Hematopoietic multipotent progenitor cell treated with erythropoietin and hydrocortisone succinate and interleukin-3 and kit ligand, for 15 days (in vitro differentiated cells): ENCODE measurements around the gene KARS1.

Experiments used
- DNase-seq: peaks from one replicate; pipeline ENCODE4 v3.0.0-alpha.2; 2015; ENCODE audit warnings: low spot score

Gene KARS1

DNA sequence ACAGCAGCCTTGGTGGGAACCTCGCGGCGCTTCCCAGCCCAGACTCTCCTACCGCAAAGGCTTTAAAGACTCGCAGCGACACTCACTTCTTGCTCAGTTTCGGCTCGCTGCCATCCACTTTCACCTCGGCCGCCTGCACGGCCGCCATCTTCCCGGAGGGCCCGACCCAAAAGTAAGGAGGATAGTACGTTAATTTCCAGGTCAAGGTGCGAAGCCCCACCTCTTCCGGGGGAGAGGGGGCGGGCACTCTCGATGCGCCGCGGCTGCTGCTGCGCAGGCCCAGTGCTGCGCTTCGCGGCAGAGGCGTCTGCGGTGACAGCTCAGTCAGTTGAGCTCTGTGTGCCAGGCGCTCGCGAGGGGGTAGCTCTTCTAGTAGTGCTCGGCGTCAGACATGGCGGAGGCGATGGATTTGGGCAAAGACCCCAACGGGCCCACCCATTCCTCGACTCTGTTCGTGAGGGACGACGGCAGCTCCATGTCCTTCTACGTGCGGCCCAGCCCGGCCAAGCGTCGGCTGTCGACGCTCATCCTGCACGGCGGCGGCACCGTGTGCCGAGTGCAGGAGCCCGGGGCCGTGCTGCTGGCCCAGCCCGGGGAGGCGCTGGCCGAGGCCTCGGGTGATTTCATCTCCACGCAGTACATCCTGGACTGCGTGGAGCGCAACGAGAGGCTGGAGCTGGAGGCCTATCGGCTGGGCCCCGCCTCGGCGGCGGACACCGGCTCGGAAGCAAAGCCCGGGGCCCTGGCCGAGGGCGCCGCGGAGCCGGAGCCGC lies at the start of gene KARS1, which contains the start of gene TERF2IP:
KARS1 (minus strand) TSS at position 174 of the 773 bp plus-strand sequence; CDS start at position 148, 26 bp downstream.
TERF2IP (plus strand) TSS at position 282 of the 773 bp plus-strand sequence; CDS start at position 392, 110 bp downstream.
- DNase-seq = peak; percentile 95

- peak; percentile 49 for DNase-seq
Observed at GRCh38 chr16:75695708-75696107, 48.2 kb upstream of the KARS1 start.

DNA sequence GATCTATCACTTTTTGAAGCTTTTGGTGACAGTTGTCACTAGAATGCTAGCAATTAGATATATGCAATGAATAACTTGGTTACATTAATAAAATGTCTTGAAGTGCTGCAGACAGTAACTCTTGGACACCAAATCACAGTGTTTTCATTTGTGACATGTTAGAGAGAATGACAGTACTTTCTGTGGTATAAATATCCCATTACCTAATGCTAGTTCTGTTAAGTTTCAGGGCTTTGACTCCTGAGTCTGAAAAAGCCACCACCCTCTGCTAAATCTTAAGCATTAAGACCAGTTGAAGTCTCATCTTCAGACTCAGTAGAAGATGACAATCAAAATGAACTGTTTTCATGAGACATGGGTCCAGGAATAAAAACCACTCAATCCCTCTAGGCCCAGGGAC lies 39.9 kb upstream of the KARS1 start:
- DNase-seq = no peak

DNA sequence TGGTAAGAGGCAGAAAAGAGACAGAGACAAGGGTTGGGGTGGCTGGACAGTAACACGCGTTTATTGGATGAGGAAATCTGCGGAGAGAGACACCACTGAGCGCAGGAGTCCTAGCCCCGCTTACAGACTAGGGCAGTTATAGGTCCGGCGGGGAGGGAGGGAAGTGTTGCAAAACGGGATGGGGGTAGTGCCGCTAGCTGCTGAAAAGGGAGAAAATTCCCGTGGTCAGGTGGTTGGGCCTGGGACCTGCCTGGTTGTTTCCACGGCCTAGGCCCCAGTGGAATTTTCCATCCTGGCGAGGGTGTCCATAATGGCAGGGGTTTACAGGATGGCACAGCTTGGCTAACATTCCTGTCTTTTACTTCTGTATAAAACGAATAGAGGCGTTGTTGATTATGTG lies 34.8 kb upstream of the KARS1 start:
- DNase-seq = no peak

DNA sequence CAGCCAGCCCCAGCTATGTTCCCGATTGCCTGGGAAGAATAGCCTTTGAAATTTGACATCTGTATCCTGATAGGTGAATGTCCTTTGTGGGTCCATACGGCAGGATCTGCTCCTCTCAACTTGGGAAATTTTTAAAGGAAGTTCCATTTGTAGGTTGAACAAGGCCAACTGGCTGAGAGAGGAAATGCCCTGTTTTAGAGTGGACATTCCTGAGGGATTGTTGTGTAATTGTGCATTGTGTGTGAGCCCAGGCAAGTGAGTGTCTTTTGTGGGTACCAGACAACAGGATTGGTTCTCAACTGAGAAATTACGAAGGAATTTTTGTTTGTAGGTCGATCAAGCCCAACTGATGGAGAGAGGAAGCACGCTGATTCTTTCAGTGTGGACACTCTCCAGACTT lies 31.9 kb upstream of the KARS1 start:
- no peak for DNase-seq

- no peak for DNase-seq
Observed at GRCh38 chr16:75676909-75677308, 29.4 kb upstream of the KARS1 start, which contains the start of gene CPHXL2. Gene CPHXL2, minus strand, starts transcription at chr16:75677009. Its CDS starts 10 bp downstream, at chr16:75676999.

DNA sequence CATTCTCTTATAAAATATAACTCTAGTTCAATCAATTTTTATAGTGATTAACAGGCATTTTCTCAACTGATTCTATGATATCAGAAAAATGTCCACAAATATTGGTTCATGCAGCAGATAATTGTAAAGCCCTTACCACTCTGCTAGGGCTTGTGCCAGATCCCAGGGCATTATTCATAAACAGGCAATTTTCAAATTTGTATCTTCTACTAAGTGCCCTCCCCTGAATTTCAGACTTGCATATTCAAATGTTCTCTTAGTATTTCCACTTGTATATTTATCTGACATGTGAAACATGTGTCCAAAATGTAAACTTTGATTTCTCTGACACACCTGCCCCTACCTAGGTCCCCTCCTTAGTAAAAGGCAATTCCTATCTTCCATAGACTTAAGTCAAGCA lies 20.0 kb upstream of the KARS1 start:
- no peak for DNase-seq

DNA sequence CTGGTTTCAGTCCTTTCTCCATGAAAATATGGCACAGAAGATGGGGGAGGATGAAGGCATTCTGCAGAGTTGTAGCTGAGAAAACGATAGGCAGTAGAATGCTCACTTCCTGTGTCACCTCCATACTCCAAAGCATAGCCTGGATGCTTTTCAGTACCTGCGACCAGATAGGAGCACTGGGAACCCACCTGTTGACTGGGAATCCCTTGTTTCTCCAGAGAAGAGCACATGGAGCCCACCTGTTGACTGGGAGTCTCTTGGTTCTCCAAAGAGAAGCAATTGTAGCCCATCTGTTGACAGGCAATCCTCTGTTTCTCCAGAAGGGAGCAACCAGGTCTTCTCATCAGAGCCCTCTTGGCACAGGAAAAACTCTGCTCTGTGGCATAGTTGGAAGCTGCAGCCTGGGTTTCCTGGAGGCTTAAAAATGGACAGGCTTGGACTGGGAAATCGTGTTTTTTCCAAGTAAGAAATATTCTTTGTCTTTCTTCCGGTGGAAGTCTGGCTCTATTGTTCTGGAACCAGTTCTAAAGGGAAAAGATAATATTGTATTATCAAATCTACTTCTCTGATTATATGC lies 13.3 kb upstream of the KARS1 start:
- no peak for DNase-seq

GRCh38 chr16:75660321-75660720 lies 12.9 kb upstream of the KARS1 start:
- no peak for DNase-seq

GRCh38 chr16:75658175-75658574 lies 10.7 kb upstream of the KARS1 start:
- no peak for DNase-seq

DNA sequence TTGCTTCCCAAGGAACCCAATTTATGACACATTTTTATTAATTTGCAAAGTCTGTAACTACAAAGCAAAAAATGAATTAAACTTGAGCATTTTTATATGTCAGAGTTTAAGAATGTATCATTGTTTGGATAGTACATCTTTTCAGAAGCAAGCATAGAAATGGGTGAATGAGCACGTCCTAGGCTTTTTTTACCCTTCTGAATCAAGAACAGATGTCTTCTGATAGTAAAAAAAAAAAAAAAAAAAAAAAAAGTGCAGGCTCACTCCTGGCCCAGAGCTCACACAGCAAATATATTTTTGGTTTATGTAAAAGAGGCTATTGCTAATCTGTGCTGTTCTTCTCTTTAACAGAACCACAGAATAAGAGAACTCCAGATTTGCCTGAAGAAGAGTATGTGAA lies 6.5 kb upstream of the KARS1 start:
- DNase-seq = peak; percentile 60

- peak; percentile 89 for DNase-seq
Observed at GRCh38 chr16:75648265-75649076, 1.0 kb upstream of the KARS1 start.

DNA sequence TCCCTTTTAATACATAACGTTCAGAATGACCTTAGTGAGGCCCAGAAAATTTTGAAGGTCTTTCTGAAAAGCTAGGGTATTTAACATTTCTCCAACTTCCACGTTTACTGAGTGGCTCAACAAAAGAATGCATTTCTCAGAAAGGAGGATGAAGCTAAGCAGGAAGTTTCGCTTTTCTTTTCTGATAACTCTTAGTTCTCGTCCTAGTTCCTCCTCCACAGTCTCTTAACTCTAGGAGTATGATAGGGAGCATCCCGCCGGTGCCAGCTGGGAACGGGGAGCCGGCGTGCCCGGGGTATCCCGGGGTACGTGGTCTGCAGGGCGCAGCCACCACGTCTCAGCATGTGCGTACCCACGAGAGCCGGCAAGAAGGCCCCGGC lies 363 bp downstream of the KARS1 start:
- peak; percentile 25 for DNase-seq

- no peak for DNase-seq
Observed at GRCh38 chr16:75644240-75645012, 3.0 kb downstream of the KARS1 start.

GRCh38 chr16:75640598-75640997 lies 6.9 kb downstream of the KARS1 start:
- no peak for DNase-seq

GRCh38 chr16:75635036-75635435 lies 12.4 kb downstream of the KARS1 start:
- no peak for DNase-seq

DNA sequence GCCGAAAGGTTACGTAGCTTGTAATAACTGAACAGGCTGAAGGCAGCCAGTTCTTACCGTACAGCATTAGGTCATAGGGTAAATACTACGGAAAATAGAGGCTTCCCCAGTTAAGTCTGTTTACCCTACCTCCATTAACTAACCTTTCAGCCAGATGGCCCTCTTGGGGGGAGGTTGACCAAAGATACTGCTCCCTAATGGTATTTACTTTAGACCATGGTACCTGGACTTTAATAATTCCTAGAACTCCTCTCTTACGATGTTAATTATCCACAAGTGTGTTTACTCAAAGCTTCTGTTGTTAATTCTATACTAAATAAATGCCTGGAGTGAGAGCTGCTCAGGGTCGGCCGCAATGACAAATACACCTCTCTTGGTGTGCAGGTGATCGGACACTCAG lies 14.6 kb downstream of the KARS1 start:
- no peak for DNase-seq

DNA sequence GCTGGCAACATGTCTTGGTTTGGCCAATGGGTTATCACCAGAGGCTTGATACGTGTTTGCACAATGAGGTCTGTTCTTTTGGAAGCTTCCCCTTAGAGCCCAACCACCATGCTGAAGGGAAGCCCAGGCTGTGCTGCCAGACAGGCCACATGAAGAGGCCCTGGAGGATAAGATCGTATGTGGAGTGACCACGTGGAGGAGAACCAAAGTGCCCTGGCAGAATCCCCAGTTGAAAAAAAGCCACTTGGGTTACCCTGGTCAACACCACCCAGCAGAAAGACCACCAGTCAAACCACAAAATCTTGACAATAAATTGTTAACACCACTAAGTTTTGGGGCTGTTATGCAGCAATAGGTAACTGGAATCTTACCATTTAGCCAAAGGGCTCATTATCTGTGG lies 17.4 kb downstream of the KARS1 start:
- no peak for DNase-seq

DNA sequence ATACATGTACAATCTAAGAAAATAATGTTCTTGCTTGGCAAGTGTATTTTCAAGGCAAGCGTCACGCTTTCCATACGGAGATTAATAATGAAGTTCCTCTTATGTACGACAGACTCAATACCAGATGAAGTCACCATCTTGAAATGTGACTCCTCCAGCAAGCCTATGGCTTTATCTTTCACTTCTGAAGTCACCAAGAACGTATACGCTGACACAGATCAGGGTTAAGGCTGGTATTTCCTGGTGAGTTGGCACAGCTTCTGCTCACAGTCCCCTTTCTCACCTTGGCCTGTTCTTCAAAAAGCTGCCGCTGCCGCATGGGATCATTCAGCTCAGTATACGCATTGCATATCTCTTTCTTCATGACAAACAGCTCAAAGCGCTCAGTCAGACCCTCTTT lies 18.3 kb downstream of the KARS1 start:
- DNase-seq = no peak

GRCh38 chr16:75628351-75628750 lies 19.1 kb downstream of the KARS1 start:
- DNase-seq = no peak

GRCh38 chr16:75627851-75628250 lies 19.6 kb downstream of the KARS1 start:
- DNase-seq = no peak

DNA sequence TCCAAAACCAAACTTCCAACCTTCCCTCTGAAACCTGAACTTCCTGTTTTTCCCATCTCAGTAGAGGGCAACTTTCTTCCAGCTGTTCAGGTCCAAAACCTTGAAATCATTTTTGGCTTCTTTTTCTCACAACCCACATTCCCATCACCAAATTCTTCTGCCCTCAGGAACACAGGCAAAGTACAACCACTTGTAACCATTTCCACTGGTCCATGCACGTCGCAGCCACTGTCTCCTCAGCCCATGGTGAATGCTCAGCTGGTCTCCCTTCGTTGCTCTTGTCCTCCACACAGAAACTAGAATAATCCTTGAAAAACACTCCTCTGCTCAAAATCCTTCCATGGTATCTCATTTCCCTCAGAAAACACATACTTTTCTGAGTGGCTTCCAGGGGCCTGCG lies 20.7 kb downstream of the KARS1 start:
- no peak for DNase-seq
